ENCODE data around the gene PCBP3. TPM values are rescaled to one million over a fixed set of nuclear protein-coding genes. Genes with fewer than 3 reads are reported as not detected.

Gene PCBP3
- polyA plus RNA-seq, 1 donor from 2014 or later: 1.7 TPM

GRCh38 chr21:45911806-45912325 lies 268.3 kb downstream of the PCBP3 start:
- no peaks in the 10 kb centered on the region for H3K36me3 ChIP-seq (ENCODE audit: insufficient read depth, low read length)

More at GRCh38 chr21:45911806-45912325, 268.3 kb downstream of the PCBP3 start:
- TF ChIP-seq SMC3 (conservative IDR thresholded peaks at IDR 0.05; ENCODE audit: poor library complexity) (no peak), MXI1 (conservative IDR thresholded peaks at IDR 0.05; ENCODE audit: poor library complexity, severe bottlenecking) (no peak), EZH2 (IDR thresholded peaks at IDR 0.05; ENCODE audit: borderline replicate concordance, insufficient read depth, low read length, poor library complexity, severe bottlenecking) (no peak), RAD21 (conservative IDR thresholded peaks at IDR 0.05) (no peak), CTCF (IDR thresholded peaks at IDR 0.05; ENCODE audit: poor library complexity, severe bottlenecking) (no peak), TAF1 (IDR thresholded peaks at IDR 0.05; ENCODE audit: low read depth) (no peak), EP300 (conservative IDR thresholded peaks at IDR 0.05; ENCODE audit: poor library complexity, severe bottlenecking) (no peak), POLR2AphosphoS5 (IDR thresholded peaks at IDR 0.05) (no peak), REST (IDR thresholded peaks at IDR 0.05; ENCODE audit: borderline replicate concordance) (no peak)
- Histone ChIP-seq H3K4me2 (ENCODE audit: low read length) (no peak overlapping the region), H3K4me3 (ENCODE audit: low read length) (no peak overlapping the region), H3K9me3 (ENCODE audit: low read length) (no peaks in the 10 kb centered on the region), H3K27me3 (ENCODE audit: insufficient read depth, low read depth, low read length) (no peaks in the 10 kb centered on the region), H3K9ac (ENCODE audit: low read length) (no peak overlapping the region), H3K27ac (ENCODE audit: low read length) (no peak overlapping the region), H2AFZ (ENCODE audit: low read depth, low read length) (no peak overlapping the region), H3K79me2 (replicated peaks; ENCODE audit: insufficient read depth, low read length) (no peaks in the 10 kb centered on the region), H4K20me1 (ENCODE audit: insufficient read depth) (no peaks in the 10 kb centered on the region), H3K9me2 (ENCODE audit: insufficient read depth, low read length) (no peaks in the 10 kb centered on the region), H3F3A (ENCODE audit: insufficient read depth, low read length, poor library complexity, severe bottlenecking) (no peaks in the 10 kb centered on the region)

Measured in neural cell (in vitro differentiated cells).